SK-N-SH treated with all-trans-retinoic acid at 6 μM for 48 hours (cell line): ENCODE data around the gene GLI3.

Experiments
- ARNTL ChIP-seq: fragments of 450-650 bp; formaldehyde crosslinking; IDR thresholded peaks from 2 replicates; pipeline ENCODE4 v1.5.0; 2020; ENCODE audit warnings: low read depth, mild to moderate bottlenecking, moderate library complexity, borderline replicate concordance
- GLIS3 ChIP-seq: fragments of 250-450 bp; sonication (Bioruptor Pico); IDR thresholded peaks from 2 replicates; pipeline ENCODE4 v1.5.0; 2020; ENCODE audit warnings: mild to moderate bottlenecking, moderate library complexity
- ISL1 ChIP-seq: fragments of 250-450 bp; sonication (Bioruptor Pico); IDR thresholded peaks from 2 replicates; pipeline ENCODE4 v2.1.2; 2022; ENCODE audit warnings: mild to moderate bottlenecking, moderate library complexity
- PATZ1 ChIP-seq: fragments of 250-450 bp; sonication (Bioruptor Pico); IDR thresholded peaks from 2 replicates; pipeline ENCODE4 v1.8.0; 2020; ENCODE audit warnings: mild to moderate bottlenecking, moderate library complexity, borderline replicate concordance
- PPARA ChIP-seq: fragments of 250-450 bp; sonication (Bioruptor Pico); IDR thresholded peaks from 2 replicates; pipeline ENCODE4 v1.5.0; 2020; ENCODE audit warnings: mild to moderate bottlenecking, borderline replicate concordance
- TCF4 ChIP-seq: fragments of 250-450 bp; sonication (Bioruptor Pico); IDR thresholded peaks from 2 replicates; pipeline ENCODE4 v1.8.0; 2021; ENCODE audit warnings: mild to moderate bottlenecking, moderate library complexity, borderline replicate concordance
- ZFP3 ChIP-seq: fragments of 250-450 bp; sonication (Bioruptor Pico); IDR thresholded peaks from 2 replicates; pipeline ENCODE4 v1.5.0; 2020; ENCODE audit warnings: mild to moderate bottlenecking, moderate library complexity
- ZNF70 ChIP-seq: fragments of 450-650 bp; formaldehyde crosslinking; IDR thresholded peaks from 2 replicates; pipeline ENCODE4 v1.5.0; 2020; ENCODE audit warnings: mild to moderate bottlenecking, moderate library complexity

- TF ChIP-seq PATZ1 (no peak), GLIS3 (no peak), TCF4 (no peak), ISL1 (no peak), ARNTL (CRISPR knock-in tag) (no peak), PPARA (no peak), ZNF70 (CRISPR knock-in tag) (no peak), ZFP3 (CRISPR knock-in tag) (no peak)
Observed at GRCh38 chr7:42035210-42035609, 201.8 kb downstream of the GLI3 start.
